OCI-LY3 (cell line): Measurements from ENCODE around the gene KRIT1.

ENCODE experiments used
- H2AFZ ChIP-seq: fragments of 200-600, 300-600 bp; shearing (Covaris generic); 2 replicates; pipeline ENCODE4 v1.6.0; 2014; ENCODE audit warnings: antibody characterized with exemption, low read depth, low read length
- H3K27ac ChIP-seq: fragments of 200-600, 300-600 bp; sonication (generic); 2 replicates; pipeline ENCODE4 v1.5.1; 2014; ENCODE audit warnings: mild to moderate bottlenecking, low read length, moderate library complexity, mixed read lengths
- H3K27me3 ChIP-seq: fragments of 200-600, 300-600 bp; sonication (generic); 2 replicates; pipeline ENCODE4 v1.6.1; 2014; ENCODE audit warnings: low read depth, low read length, mixed read lengths
- H3K36me3 ChIP-seq: fragments of 200-600, 300-600 bp; sonication (generic); replicated peaks from 2 replicates; pipeline ENCODE3; 2014; ENCODE audit warnings: low read depth, low read length, mixed read lengths
- H3K4me1 ChIP-seq: fragments of 300-600, 200-600 bp; sonication (generic); 2 replicates; pipeline ENCODE4 v1.6.1; 2014; ENCODE audit warnings: low read length, mixed read lengths
- H3K4me2 ChIP-seq: fragments of 200-600, 300-600 bp; sonication (generic); 2 replicates; pipeline ENCODE4 v1.6.1; 2014; ENCODE audit warnings: low read length, mixed read lengths
- H3K4me3 ChIP-seq: fragments of 300-600, 200-600 bp; sonication (generic); 2 replicates; pipeline ENCODE4 v1.5.1; 2014; ENCODE audit warnings: antibody characterized with exemption, mild to moderate bottlenecking, low read length, moderate library complexity
- H3K79me2 ChIP-seq: fragments of 300-600, 200-600 bp; shearing (Covaris generic); 2 replicates; pipeline ENCODE4 v1.6.1; 2014; ENCODE audit warnings: mild to moderate bottlenecking, low read length, mixed read lengths
- H3K9ac ChIP-seq: fragments of 300-600, 200-600 bp; shearing (Covaris generic); 2 replicates; pipeline ENCODE4 v1.6.0; 2014; ENCODE audit warnings: mild to moderate bottlenecking, low read length, moderate library complexity
- H3K9me3 ChIP-seq: fragments of 200-600, 300-600 bp; shearing (Covaris generic); 2 replicates; pipeline ENCODE4 v1.6.1; 2014; ENCODE audit warnings: low read length, mixed read lengths; ENCODE audit not compliant: insufficient read depth
- H4K20me1 ChIP-seq: fragments of 200-600, 300-600 bp; sonication (generic); 2 replicates; pipeline ENCODE4 v1.6.1; 2016; ENCODE audit warnings: low read length, mixed read lengths; ENCODE audit not compliant: insufficient read depth
- CTCF ChIP-seq: fragments of 200-600, 300-600 bp; sonication (generic); IDR thresholded peaks from 2 replicates; pipeline ENCODE4 v1.5.1; 2014; ENCODE audit warnings: antibody characterized with exemption, low read length, low read depth
- EZH2phosphoT487 ChIP-seq: fragments of 200-600 bp; shearing (Covaris generic); IDR thresholded peaks from 2 replicates; pipeline ENCODE4 v1.6.1; 2018; ENCODE audit warnings: antibody characterized with exemption, mixed run types, low read depth

KRIT1 gene

DNA sequence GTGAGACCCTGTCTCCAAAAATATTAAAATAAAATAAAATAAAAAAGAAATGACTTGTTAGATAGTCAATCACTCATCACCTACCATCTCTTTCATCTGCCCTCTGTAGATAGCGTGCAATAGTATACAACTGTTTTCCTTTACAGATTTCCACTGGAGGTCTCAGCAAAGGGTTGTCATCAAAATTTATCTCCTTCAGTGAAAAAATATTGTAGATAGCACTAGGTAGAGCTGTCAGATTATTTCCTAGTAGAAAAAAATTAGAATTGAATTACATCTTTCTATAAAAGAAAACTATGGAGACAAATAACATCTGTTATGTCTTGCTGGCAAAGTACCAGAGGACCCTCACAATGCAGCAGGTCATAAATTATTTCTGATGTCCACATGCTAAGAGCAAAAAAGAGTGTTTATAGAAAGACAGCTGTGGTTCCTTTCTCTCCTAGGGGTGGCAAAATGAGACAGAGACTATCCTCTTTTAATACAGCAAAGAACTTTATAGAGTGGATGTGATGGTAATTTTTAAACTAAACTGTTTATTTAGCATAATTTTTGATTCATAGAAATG is 95.2 kb downstream of the KRIT1 start:
- H2AFZ ChIP-seq: no peak overlapping the region
- H3K9ac ChIP-seq: no peak overlapping the region
- H4K20me1 ChIP-seq: no peaks in the 10 kb centered on the region
- H3K36me3 ChIP-seq: no peaks in the 10 kb centered on the region
- H3K79me2 ChIP-seq: no peaks in the 10 kb centered on the region
- no peak overlapping the region for H3K27ac ChIP-seq
- no peak overlapping the region for H3K4me2 ChIP-seq
- no peak overlapping the region for H3K4me3 ChIP-seq
- TF ChIP-seq CTCF (no peak), EZH2phosphoT487 (no peak)
- H3K4me1 ChIP-seq: peaks cover 3% of the 10 kb centered on the region; the same call in 1 of the 2 replicates
- H3K27me3 ChIP-seq: no peaks in the 10 kb centered on the region
- H3K9me3 ChIP-seq: no peaks in the 10 kb centered on the region

GRCh38 chr7:92149736-92150239 is 95.9 kb downstream of the KRIT1 start:
- H3K27me3 ChIP-seq: no peaks in the 10 kb centered on the region
- H3K4me3 ChIP-seq: no peak overlapping the region
- H3K79me2 ChIP-seq: no peaks in the 10 kb centered on the region

More at GRCh38 chr7:92149736-92150239, 95.9 kb downstream of the KRIT1 start:
- Histone ChIP-seq H3K4me1 (no peaks in the 10 kb centered on the region), H4K20me1 (no peaks in the 10 kb centered on the region), H3K9me3 (no peaks in the 10 kb centered on the region), H3K36me3 (no peaks in the 10 kb centered on the region), H3K27ac (no peak overlapping the region), H3K4me2 (no peak overlapping the region), H3K9ac (no peak overlapping the region), H2AFZ (no peak overlapping the region)
- TF ChIP-seq EZH2phosphoT487 (no peak), CTCF (no peak)
